ENCODE measurements around the gene PARN.

DNA sequence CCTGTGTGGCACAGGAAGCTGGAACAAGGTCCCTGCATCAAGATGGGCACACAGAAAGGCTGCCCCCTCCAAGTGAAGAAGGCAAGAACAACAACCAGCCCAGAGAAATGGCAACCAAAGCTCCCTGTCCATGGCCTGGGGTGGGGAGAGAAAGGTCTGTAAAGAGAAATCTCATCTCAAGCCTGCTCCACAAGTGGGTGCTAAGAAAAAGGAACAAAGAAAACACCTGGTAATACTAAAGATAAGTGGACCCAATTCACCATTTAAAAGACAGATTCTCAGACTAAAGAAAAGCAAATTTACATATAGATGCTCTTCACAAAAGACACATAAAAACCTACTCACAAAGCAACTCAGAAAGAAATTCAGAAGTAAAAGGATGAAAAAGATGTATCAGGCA is 107.4 kb downstream of the PARN start:
- no peak for TF ChIP-seq POLR2A (IDR thresholded peaks at IDR 0.05; ENCODE audit: low read depth, low read length)
- TF ChIP-seq POLR2AphosphoS5 (IDR thresholded peaks at IDR 0.05; ENCODE audit: low read depth, low read length): no peak
- TF ChIP-seq POU2F2 (IDR thresholded peaks at IDR 0.05; ENCODE audit: low read depth, low read length): no peak
- no peak for TF ChIP-seq TAF1 (IDR thresholded peaks at IDR 0.05; ENCODE audit: low read depth, low read length)
